GM19240 (cell line): ENCODE measurements around the gene ALDH3B2.
"Not testable (repeated sequence)": the region's sequence is repeated elsewhere in the genome, so short reads cannot be mapped to it uniquely, and the experiment has no call there.

Source experiments
- DNase-seq: peaks from one replicate; pipeline ENCODE4 v3.0.0; 2011; ENCODE audit warnings: low spot score; ENCODE audit not compliant: insufficient read length

The ALDH3B2 gene

DNA sequence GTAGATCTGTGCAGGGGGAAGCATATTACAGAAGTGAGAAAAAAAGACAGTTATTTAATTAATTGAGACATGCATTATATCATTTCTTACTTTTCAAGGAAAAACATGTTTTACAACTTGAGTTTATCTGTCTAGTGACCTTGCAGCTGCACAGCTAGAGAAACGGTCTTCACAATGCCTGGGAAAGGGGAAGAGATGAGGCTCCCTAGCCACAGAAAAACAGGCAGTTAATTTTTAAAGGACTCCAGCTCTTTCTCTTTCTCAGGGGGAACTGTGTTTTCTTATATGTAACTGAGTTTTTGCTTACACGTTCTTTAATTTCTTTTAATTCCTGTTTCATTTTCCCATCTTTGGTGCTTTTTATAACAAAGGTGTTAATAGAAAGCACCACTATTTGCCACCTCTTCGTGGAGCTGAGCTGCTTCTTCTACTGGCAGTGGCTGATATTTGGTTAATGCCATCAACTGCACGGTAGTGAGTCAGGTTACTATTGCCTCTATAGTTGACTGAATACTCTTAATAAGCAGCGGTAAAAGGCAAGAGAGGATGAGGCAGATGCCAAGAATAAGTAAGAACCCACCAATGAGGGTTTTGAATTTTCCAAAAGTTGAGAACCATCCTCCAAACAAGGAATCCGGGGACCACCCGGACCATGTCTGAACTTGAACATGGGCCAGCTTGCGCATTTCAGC, 11.4 kb upstream of the ALDH3B2 start:
- not testable (repeated sequence) for DNase-seq

DNA sequence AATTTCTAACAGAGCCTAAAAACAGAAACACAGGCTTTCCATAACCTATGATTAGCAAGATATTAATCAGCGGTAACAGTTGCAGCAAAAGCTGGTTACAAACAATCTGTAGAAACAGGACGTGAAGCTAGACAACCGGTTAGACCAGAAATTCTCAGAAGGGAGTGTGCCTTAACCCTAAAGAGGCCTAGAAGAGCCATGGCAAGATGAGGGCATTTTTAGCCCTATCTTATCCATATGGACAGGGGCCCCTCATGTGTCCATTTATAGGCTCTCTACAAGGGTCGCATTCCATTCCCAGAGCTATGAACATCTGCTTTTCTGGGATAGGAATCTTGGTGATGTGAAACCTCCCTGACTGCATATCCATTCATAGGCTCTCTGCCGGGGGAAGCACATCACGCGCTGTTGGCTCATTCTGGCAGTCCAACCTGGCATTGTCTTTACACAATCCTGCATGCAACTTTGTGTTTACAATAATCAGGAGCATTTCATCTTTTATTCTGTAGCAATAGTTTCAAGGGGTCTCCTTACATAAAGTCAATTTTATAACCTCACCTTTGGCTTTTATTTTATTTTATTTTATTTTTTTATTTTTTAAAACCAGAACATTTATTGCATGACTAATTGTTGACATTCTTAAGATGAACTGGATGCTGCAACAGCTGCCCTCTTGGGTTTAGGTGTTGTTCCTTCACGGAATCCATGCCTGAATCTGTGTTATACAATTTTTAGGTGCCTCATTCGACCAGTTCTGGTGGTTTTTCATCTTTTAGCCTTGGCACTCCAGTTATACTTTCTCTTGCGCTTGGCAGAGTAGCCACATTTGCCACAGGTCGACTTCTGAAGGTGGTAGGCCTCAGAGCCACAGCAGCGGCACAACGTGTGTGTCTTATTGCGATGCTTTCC, 8.0 kb upstream of the ALDH3B2 start:
- not testable (repeated sequence) for DNase-seq

DNA sequence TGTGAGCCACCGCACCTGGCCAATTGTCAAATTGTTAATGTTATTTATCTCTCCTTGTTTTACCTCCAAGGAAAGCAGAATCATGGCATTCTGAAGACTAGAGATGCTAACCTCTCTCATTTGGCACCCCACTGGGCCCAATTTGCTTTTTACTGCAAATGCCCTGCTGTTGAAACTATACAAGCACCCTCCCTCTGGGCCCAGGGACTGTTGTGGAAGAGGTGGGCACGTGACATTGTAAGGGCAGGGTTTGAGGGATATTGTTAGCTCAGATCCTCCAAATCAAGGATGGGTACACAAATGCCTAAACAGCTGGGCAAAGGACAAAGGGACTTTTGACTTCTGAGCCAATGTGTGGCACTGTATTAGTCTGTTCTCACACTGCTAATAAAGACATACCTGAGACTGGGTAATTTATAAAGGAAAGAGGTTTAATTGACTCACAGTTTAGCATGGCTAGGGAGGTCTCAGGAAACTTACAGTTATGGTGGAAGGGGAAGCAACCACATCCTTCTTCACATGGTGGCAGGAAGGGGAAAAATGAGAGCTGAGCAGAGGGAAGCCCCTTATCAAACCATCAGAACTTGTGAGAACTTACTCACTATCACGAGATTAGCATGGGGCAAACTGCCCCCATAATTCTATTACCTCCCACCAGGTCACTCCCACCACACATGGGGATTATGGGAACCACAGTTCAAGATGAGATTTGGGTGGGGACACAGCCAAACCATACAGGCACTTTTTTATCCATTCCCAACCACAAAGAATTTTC, 6.5 kb upstream of the ALDH3B2 start:
- DNase-seq, result no peak

DNA sequence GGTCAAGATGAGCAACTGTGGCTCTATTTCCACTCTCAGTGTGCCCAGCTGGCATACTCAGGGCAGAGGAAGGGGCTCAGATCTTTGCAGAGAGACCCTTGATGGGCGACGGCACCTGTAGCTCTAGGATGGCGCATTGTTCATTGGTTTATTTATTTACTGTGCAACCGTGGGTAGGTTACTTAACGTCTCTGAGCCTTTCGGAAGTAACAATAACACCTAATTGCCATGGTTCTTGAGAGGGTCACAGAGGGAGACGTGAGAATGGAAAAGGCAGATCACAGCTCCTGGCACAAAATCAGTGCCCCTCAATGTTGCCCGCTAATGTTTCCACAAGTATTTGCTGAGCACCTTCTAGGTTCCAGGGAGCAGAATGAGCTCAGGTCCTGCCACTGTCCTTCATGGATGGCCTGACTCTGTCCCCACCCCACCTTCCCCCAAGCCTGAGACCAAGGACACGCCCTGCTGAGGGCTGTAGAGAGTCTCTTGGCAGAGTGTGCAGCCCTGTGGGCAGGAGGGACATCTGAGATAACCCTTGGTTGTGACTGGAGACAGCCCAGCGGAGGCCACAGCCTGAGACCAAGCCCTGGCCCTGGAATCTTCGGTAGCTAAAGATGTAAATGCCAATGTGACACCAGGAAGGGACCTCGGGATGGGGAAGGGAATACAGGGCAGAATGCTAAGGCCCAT, 780 bp upstream of the ALDH3B2 start:
- no peak for DNase-seq

DNA sequence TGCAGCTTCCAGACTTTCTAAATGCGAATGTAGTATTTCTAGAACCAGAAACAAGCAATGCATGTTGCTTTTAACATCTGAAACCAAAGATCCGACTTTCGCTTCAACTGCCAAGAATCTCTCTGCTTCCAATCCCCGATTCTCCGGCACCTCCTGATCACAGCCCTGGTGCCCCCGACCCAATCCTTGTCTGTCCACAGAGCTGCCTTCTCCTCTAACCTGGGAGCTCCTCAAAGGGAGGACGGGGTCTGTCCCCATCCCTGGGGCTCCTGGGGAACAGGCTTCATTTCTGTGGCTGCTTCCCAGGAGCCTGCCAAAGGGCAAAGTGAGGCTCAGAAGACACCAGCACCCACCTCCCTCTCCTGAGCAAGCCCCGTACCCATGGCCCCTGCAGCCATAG, 521 bp downstream of the ALDH3B2 start:
- no peak for DNase-seq

DNA sequence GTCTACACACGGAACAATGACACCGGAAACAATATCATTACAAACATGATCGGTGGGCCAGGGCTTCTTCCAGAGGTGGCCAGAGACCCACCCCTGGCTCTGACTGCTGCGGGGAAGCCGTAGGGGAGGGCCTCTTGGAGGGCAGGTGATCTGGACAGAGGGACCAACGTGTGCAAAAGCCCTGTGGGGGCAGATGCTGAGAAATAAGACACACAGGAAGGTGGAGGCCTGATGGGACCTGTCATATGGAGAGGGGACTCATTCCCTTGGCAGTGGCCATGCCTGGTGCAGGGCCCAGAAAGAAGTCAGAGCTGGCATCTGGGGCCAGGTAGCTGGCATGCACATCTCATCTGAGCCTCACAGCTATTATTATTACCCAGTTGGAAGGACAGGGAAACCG, 1.1 kb downstream of the ALDH3B2 start:
- no peak for DNase-seq

DNA sequence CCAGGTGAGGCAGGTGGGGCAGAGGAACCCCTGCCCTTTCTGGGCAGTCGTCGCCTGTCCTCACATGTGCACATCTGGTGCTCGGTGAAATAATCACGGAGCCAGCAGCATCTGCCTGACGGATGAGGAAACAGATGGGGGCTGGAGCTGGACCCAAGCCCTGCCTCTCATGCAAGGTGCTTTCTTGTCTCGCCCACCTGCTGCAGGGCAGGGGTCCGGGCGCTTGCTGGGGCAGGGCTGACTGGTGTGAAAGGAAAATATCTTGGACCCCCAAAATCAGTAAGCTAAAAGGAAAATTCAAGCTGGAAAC, 3.3 kb downstream of the ALDH3B2 start:
- DNase-seq, result no peak

DNA sequence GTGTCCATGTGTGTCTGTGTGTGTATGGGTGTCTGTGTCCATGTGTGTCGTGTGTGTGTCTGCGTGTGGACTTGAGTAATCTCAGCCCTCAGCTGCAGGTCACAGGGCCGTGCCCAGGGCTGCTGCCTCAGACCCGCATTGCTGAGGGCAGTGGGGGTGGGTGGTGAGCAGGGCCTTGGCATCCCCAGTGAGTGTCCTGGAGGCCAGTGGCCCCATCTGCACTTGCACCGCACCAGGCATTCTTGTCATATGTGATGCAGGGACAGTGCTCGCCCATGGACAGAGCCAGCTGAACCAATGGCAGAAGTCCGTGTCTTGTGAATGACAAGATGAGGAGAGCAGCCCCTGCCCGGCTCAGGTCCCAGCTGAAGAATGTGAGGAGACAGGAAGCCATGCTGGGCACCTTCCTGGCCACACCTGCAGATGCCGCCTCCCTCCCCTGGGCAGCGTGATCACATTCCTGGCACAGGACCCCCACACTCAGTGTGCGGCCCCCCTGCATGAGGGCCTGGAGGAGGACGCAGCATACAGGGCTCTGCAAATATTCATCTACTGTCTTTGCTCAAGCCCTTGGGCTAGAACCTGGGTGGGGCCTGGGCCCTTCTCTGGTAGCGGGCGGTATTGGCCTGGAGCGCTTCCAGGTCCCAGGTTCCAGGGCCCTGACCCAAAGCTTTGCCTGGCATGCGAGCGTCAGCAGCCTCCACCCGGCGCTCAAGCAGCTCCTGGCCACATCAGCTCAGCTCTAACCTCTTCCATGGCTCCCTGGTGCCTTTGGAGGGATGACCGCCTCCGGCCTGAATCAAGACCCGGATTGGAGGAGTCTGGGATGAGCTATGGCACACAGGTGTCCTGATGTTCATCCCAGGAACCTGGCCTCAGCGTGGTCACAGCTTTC, 3.9 kb downstream of the ALDH3B2 start:
- no peak for DNase-seq

DNA sequence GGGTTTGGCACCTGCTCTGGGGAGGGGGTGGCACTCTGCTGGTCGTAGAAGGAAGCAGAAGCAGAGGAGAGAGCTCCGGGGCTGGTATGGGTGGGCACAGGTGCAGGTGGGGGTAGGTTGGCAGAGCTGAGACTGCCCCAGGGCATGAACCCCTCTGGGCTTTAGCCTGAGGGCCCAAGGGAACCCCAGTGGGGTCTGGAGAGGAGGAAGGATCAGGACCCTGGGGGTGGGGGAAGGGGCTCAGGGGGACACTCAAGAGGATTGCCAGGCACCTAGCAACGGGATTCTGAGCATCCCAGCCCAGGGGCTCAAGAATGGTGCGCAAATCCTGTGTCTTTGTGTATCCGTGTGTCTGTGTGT, 6.3 kb downstream of the ALDH3B2 start:
- DNase-seq, result no peak

DNA sequence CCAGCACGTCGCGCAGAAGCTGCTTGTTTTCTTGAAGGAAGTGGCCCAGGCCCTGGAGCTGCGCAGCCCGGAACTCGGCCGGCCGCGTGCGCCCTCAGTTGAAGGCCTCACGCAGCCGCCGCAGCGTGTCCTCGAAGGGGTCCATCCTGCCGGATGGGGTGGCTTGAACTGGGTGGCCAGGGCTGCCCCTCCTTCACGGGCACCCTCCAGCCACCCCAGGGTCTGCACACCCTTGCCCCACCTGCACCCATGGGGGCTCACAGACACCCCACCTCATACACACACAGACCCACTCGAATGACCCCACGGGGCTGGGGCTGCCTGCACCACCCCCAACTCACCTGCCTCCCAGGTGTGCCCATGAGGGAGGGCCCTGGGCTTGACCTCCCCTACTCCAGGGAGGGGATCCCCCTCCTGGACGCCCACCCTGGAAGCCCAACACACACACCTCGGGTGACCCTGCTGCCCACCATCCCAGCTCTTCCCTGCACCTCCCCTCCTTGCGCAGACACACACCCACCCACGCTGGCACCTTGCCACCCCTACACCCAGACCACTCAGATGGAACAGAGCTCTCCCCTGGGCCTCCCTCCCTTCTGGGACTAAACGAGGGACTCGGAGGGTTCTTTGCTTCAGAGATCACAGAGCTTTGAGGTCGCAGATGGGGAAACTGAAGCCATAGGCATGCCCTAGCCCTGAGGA, 6.8 kb downstream of the ALDH3B2 start:
- no peak for DNase-seq

DNA sequence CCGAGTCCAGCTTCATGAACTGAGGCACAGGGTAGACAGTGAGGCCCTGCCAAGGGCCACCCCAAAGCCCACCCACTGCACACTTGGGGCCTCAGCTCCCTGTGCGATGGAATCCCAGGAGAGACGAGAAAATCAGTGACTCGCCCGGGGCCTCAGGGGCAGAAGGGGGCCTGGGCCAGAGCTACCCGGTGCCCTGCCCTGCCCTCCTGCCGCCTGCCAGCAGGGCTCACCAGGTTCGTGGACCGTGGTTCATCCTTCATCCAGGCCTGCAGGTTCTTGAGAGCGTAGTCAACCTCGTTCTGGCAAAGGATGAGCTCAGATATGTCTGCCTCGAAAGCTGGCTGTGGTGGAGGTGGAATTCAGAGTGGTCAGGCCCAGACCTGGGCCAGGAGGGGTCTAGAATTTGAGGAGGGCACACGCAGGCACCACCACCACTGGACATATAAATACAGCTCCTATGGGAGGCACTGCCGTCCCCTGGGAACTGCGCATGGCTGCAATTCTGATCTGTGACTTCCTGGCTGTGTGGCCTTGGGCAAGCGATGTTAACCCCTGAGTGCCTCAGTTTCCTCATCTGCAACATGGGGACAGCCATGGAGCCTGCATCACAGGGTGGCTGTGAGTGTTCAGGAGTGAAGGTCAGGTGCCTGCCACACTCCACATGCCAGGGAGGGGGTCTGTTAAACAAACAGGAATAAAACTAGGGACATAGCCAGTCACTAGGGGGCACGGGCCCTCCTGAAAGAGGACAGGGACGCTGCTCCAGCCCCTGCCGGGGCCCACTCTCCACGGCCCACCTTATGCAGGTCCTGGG, 7.5 kb downstream of the ALDH3B2 start:
- no peak for DNase-seq

DNA sequence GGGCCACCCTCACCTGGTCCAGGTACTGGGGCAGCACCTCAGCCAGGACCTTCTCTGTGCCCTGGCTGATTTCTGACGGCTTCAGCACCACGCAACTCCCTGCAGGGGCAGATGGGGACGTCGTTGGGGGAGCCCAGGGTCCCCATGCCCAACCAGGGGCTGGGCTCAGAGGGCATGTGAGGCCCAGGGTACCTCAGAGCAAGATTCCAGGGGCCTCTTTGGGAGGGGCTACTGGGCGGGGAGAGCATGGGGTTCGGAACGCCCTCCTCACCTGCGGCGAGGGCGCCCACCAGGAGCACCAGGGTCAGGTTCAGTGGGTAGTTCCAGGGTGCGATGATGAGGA, 8.1 kb downstream of the ALDH3B2 start:
- no peak for DNase-seq

DNA sequence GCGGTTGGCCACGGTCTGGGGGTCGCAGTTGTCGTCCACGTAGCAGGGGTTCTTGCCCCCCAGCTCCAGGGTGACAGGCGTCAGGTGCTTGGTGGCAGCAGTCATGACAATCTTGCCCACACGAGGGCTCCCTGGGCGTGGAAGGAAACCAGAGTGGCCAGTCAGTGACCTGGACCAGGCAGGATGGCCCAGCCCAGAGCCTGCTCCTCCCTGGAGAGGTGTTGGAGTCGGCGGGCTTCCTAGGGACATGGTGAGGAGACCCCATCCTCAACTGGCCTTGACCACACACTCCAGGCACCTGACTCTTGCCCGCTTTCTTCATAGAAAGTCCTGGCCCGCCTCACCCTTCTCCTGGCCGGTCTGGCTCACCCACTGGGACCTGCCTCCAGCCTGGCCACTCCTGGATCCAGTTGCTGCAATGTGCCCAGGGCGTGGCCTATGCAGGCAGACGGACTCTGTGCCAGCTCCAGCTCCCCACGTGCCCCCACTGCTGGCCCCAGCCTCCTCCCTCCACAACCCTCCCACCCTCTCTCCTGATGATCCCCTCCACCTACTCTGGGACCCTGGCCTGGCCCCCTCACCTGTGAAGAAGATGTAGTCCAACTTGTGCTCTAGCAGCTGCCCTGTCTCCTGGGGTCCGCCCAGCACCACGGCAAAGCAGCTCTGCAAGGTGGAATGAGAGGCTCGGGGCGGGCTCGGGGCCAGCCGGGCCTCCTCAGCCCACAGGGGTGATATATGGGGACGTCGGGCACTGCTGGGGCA, 8.7 kb downstream of the ALDH3B2 start:
- no peak for DNase-seq

DNA sequence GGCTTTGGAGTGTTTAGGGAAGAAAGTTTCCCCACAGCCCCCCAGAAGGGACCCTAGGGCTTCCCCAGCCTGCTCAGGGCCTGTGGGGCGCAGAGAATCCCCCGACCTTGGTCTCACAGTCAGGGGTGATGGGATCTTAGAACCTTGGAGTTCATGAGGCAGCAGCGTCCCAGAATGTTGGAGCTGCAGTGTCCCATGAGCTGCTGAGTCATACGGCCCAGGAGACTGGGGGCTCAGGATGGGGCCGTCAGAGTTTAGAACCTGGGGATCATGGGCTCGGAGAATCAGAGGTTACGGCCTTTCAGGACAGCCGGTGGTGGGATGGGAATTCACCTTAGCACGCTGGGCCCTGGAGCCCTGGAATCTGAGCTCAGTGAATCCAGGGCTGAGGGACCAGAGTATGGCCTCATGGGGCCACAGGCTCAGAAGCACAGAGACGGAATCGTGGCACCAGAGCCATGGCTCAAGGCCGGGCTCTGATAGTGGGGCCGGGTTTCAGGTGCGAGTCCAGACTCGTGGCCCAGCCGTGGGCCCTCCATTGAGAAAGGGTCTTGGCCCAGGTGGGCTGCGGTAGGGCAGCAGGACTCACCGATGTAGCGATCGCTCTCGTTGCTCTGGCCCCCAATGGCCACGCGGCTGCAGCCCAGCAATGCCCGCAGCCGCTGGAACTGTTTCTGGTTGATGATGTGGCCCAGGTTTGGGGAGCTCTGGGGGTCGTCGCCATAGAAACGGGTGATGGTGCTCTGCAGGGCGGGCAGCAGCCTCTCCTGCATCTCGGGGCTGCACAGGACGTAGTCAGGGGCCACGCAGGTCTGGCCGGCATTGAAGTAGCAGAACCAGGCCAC, 9.5 kb downstream of the ALDH3B2 start:
- DNase-seq, result no peak

DNA sequence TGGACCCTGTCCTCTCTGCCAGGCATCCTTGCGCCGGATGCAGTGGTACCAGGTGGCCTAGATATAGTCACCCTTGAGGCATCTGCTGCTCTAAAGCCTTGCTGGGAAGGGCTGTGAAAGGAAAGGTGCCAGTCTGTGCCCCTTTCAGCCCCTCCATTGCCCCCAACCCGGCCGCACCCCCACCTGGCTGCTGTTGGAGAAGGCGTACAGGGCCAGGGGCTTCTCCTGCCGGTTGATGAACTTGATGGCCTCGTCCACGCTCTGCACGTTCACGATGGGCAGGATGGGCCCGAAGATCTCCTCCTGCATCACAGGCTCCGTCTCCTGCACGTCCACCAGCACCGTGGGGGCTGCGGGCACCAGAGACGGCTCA, 10.2 kb downstream of the ALDH3B2 start:
- no peak for DNase-seq

DNA sequence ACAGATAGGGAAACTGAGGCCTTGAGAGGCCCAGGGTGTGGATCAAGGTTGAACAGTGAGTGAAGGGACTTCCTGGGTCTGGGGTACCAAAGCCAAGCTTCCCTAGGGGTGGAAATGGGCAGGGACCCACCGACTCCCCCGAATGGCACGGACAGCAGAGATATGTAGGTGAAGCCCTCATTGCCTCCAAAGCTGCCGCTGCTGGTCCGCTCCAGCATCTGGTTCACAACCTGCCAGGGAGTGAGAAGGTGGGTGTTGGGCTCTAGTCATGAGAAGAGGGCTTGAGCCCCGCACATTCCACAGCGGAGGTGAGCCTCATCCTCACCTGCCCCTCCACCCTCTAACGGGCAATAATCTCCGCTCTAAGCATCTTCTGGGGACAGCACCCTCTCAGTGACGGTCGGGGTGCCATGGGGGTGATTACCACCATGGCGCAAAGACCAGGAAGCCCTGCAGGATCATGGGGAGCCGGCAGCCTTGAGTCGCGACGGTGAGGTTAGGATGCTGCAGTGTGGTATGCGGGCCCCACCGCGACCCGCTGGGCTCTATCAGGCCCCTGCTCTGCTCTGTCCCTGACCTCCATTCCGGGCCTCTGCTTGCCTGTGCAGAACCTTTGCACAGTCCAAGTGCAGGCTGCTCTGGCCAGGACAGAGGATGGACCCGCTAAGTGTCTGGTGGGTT, 10.8 kb downstream of the ALDH3B2 start:
- DNase-seq, result no peak

DNA sequence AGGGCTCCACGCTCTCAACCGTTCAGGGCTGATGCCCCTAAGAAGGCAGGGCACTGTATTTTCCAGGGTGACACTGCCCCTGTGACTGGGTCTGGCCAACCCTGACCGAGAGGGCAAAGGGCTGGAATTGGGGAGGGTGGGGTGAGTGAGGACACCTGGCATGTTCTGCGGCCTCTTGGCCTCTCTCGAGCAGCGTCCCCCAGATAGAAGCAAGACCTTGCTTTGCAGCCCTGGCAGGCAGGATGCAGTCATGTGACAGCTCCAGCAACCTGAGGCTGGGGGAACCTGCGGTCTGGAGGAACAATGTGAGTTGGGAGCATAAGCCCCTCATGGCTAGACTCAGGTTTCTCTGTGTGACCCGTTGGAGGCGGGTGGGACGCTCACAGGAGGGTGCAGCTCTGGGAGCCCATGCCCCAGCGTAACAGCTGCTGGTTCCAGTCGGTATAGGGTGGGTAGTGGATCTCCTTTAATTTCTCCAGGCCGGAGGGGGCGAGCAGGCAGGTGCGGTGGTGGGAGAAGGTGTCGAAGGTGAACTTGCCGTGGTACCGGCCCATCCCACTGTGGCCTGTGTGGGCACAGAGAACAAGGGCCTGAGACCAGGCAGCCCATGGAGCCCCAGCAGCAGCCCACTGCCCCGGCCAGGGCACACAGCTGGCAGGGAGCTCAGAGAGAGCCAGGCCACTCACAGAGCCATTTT, 11.4 kb downstream of the ALDH3B2 start:
- no peak for DNase-seq
